ENCODE measurements around the gene EML2.
A peak's percentile ranks its signal among the peaks of the same experiment; 100 is the strongest.

EML2 gene

GRCh38 chr19:45653634-45654033, 14.4 kb upstream of the EML2 start:
- no peak for DNase-seq (ENCODE audit: low spot score)
- no peak for TF ChIP-seq CTCF (IDR thresholded peaks at IDR 0.05; ENCODE audit: borderline replicate concordance, control extremely low read depth, extremely low read depth, insufficient read depth, missing control alignments)
- in situ Hi-C loops (cut with MboI; ENCODE audit: low sequenced_read_pairs, unreplicated experiment) = no loop called here

GRCh38 chr19:45650722-45651121, 11.5 kb upstream of the EML2 start:
- DNase-seq (ENCODE audit: low spot score) = no peak
- no peak for TF ChIP-seq CTCF (IDR thresholded peaks at IDR 0.05; ENCODE audit: borderline replicate concordance, control extremely low read depth, extremely low read depth, insufficient read depth, missing control alignments)
- in situ Hi-C loops (cut with MboI; ENCODE audit: low sequenced_read_pairs, unreplicated experiment) = no loop called here

- in situ Hi-C loops (cut with MboI; ENCODE audit: low sequenced_read_pairs, unreplicated experiment) = no loop called here
- no peak for TF ChIP-seq CTCF (IDR thresholded peaks at IDR 0.05; ENCODE audit: borderline replicate concordance, control extremely low read depth, extremely low read depth, insufficient read depth, missing control alignments)
- DNase-seq (ENCODE audit: low spot score) = no peak
Measured at GRCh38 chr19:45646345-45646698, 7.1 kb upstream of the EML2 start.

GRCh38 chr19:45645631-45646344, 6.6 kb upstream of the EML2 start:
- no peak for TF ChIP-seq CTCF (IDR thresholded peaks at IDR 0.05; ENCODE audit: borderline replicate concordance, control extremely low read depth, extremely low read depth, insufficient read depth, missing control alignments)
- peak; percentile 93 for DNase-seq (ENCODE audit: low spot score)
- in situ Hi-C loops (cut with MboI; ENCODE audit: low sequenced_read_pairs, unreplicated experiment) = no loop called here

GRCh38 chr19:45645068-45645630, 6.0 kb upstream of the EML2 start:
- DNase-seq (ENCODE audit: low spot score) = no peak
- in situ Hi-C loops (cut with MboI; ENCODE audit: low sequenced_read_pairs, unreplicated experiment) = no loop called here
- no peak for TF ChIP-seq CTCF (IDR thresholded peaks at IDR 0.05; ENCODE audit: borderline replicate concordance, control extremely low read depth, extremely low read depth, insufficient read depth, missing control alignments)

- no peak for DNase-seq (ENCODE audit: low spot score)
- TF ChIP-seq CTCF (IDR thresholded peaks at IDR 0.05; ENCODE audit: borderline replicate concordance, control extremely low read depth, extremely low read depth, insufficient read depth, missing control alignments) = no peak
- in situ Hi-C loops (cut with MboI; ENCODE audit: low sequenced_read_pairs, unreplicated experiment) = no loop called here
Measured at GRCh38 chr19:45643927-45644771, 5.0 kb upstream of the EML2 start.

Data from GM13976 (cell line).